Measurements from ENCODE around the gene PLA2G1B. TPM values are rescaled to one million over a fixed set of nuclear protein-coding genes. Genes with fewer than 3 reads are reported as not detected.
A peak's percentile ranks its signal among the peaks of the same experiment; 100 is the strongest.

Gene PLA2G1B
- total and polyA plus RNA-seq, 3 experiments from 2014 or later = not detected

DNA sequence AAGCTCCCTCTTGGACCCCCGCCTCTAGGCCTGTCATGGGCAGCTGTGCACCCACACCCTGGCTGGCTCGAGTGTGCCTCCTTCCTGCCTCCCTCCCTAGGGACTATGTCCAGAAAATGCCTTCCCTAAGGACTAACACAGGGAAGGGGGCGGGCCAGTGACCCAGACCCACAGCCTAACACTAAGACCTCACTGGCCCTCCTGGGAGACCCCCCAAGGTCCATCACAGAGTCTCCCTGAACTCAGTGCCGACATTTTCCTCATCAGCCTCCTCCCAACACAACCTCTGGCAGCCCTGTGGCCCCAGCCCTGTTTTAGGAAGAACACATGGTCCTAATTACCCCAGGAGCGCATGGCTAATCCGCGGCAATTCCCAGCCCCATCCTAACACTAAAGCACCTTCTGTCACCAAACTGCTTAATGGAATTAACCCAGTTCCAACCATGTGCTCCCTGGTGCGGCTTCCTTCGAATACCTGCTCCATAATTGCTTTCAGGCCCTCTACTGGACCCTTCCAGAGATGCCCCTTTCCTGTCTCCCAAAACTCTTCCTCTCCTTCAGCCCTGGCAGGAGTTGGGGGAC is 35.8 kb upstream of the PLA2G1B start:
- Mint-ChIP-seq H3K4me3 (no peak overlapping the region), H3K36me3 (no peaks in the 10 kb centered on the region), H3K27ac (peak overlapping the region in 1 of 8 donors; percentile 27), H3K4me1 (peaks cover 0 to 17% (median 11%) of the 10 kb centered on the region in 3 donors), H3K27me3 (peaks cover 56 to 79% of the 10 kb centered on the region in 2 donors), H3K9me3 (no peaks in the 10 kb centered on the region)
- Histone ChIP-seq H3K36me3 (ENCODE audit: insufficient read depth, low read length) (no peaks in the 10 kb centered on the region), H3K27ac (ENCODE audit: low read depth, low read length) (no peak overlapping the region), H3K4me1 (ENCODE audit: insufficient read depth, low read length) (no peaks in the 10 kb centered on the region), H3K4me3 (ENCODE audit: low read length) (no peak overlapping the region), H3K9me3 (ENCODE audit: low read length) (no peaks in the 10 kb centered on the region), H3K27me3 (ENCODE audit: insufficient read depth, low read length, poor library complexity, severe bottlenecking) (peaks cover 25% of the 10 kb centered on the region)
- ChIA-PET POLR2A (no interaction called here), CTCF (no interaction called here)
- no peak for DNase-seq

DNA sequence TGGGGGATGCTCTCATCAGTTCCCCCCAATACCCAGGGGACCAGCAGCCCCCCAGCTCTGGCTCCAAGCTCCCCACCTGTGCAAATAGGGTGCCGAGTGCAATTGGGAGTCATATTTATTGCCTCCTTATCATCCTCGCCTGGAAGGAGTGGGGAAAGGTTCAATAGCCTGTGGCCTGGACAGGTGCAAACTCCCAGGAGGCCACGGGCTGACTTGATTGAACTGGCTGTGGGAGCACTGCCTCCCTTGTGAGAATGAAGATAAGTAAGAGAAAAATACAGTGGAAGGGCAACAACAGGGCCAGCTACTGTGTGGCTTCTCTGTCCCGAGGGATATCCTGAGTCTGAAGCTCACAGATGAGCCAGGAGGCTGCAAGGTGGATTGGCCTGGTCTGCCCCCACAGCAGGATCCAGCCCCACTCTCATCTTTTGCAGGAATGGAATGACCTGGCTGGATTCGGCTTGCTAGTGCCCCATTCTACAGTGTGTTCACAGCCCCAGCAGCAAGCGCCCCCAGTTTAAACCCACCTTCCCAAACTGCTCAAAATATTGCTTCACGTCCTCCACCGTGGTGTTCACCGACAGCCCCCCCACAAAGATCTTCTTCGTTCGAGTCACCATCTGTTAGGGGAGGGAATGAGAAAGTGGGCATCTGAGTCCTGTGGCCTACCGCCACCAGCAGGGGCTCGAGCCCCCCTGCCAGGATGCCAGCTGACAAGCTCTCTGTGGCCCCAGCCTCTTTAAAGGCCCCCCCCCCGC is 35.1 kb upstream of the PLA2G1B start:
- ChIA-PET CTCF (no interaction called here), POLR2A (interaction anchor here (0.6 kb wide), 1 partner anchor 166 kb away, joined by 4 read pairs; the partner anchor contains the start of gene COQ5)
- Mint-ChIP-seq H3K27me3 (peaks cover 54 to 83% of the 10 kb centered on the region in 2 donors), H3K4me3 (no peak overlapping the region), H3K4me1 (peaks cover 0 to 14% (median 10%) of the 10 kb centered on the region in 3 donors), H3K36me3 (no peaks in the 10 kb centered on the region), H3K9me3 (no peaks in the 10 kb centered on the region), H3K27ac (no peak overlapping the region)
- Histone ChIP-seq H3K36me3 (ENCODE audit: insufficient read depth, low read length) (no peaks in the 10 kb centered on the region), H3K4me1 (ENCODE audit: insufficient read depth, low read length) (no peaks in the 10 kb centered on the region), H3K4me3 (ENCODE audit: low read length) (no peak overlapping the region), H3K27ac (ENCODE audit: low read depth, low read length) (no peak overlapping the region), H3K9me3 (ENCODE audit: low read length) (no peaks in the 10 kb centered on the region), H3K27me3 (ENCODE audit: insufficient read depth, low read length, poor library complexity, severe bottlenecking) (peaks cover 23% of the 10 kb centered on the region)
- no peak for DNase-seq

DNA sequence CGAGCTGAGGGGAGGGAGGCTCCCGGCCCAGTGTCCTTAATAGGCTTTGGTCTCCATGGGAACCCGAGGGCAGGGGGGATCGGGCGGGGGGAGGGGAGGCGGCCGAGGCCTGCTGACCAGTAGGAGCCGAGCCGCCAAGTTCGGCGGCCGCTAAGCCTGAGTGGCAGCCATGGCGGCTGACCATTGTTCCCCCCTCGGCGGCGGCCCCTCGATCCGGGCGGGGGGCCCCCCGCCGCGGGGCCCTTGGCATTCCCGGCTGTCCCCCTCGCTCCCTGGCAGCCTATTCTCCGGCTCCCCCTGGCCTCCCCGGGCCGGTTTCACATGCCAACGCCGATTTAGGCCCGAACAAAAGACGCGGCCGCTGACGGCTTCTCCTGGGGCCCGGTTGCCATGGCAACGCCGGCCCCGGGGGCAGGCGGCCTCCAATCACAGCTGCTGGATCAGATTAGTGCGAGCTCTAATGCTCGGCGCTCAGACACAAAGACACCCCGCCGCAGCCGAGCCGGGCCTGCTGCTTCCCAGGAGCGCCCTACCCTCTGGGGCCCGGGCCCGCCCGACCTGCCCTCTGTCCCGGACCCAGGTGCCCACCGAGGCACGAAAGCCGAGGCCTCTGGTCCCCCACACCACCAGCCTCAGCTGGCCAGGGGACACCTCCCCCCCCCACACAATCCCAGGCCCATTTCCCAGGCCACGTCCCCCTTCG is 34.1 kb upstream of the PLA2G1B start:
- Mint-ChIP-seq H3K27ac (no peak overlapping the region), H3K9me3 (no peaks in the 10 kb centered on the region), H3K4me3 (peak overlapping the region in 1 of 7 donors; percentile 67), H3K27me3 (peaks cover 45 to 83% of the 10 kb centered on the region in 2 donors), H3K4me1 (peaks cover 0 to 4% (median 2%) of the 10 kb centered on the region in 3 donors), H3K36me3 (no peaks in the 10 kb centered on the region)
- peak in 1 of 5 donors; percentile 15 for DNase-seq
- peaks cover 14% of the 10 kb centered on the region for H3K27me3 ChIP-seq (ENCODE audit: insufficient read depth, low read length, poor library complexity, severe bottlenecking)
- H3K36me3 ChIP-seq (ENCODE audit: insufficient read depth, low read length) = no peaks in the 10 kb centered on the region
- no peak overlapping the region for H3K27ac ChIP-seq (ENCODE audit: low read depth, low read length)
- ChIA-PET POLR2A (no interaction called here), CTCF (interaction anchor here (0.9 kb wide), 1 partner anchor 105 kb away, joined by 3 read pairs; no protein-coding TSS in a partner anchor)
- no peaks in the 10 kb centered on the region for H3K9me3 ChIP-seq (ENCODE audit: low read length)
- no peak overlapping the region for H3K4me3 ChIP-seq (ENCODE audit: low read length)
- no peaks in the 10 kb centered on the region for H3K4me1 ChIP-seq (ENCODE audit: insufficient read depth, low read length)

GRCh38 chr12:120359128-120359527 is 31.5 kb upstream of the PLA2G1B start:
- no peaks in the 10 kb centered on the region for H3K36me3 ChIP-seq (ENCODE audit: insufficient read depth, low read length)
- no peak overlapping the region for H3K27ac Mint-ChIP-seq
- H3K4me3 ChIP-seq (ENCODE audit: low read length) = no peak overlapping the region
- no peak overlapping the region for H3K27ac ChIP-seq (ENCODE audit: low read depth, low read length)
- peaks cover 0 to 4% (median 2%) of the 10 kb centered on the region in 3 donors for H3K4me1 Mint-ChIP-seq
- POLR2A ChIA-PET = no interaction called here
- peaks cover 26 to 65% of the 10 kb centered on the region in 2 donors for H3K27me3 Mint-ChIP-seq
- no peak for DNase-seq
- CTCF ChIA-PET = interaction anchor here (0.6 kb wide), 1 partner anchor 65 kb away, joined by 5 read pairs; no protein-coding TSS in a partner anchor
- no peaks in the 10 kb centered on the region for H3K4me1 ChIP-seq (ENCODE audit: insufficient read depth, low read length)
- H3K9me3 ChIP-seq (ENCODE audit: low read length) = no peaks in the 10 kb centered on the region
- H3K9me3 Mint-ChIP-seq = no peaks in the 10 kb centered on the region
- H3K4me3 Mint-ChIP-seq = no peak overlapping the region
- peaks cover 8% of the 10 kb centered on the region for H3K27me3 ChIP-seq (ENCODE audit: insufficient read depth, low read length, poor library complexity, severe bottlenecking)
- no peaks in the 10 kb centered on the region for H3K36me3 Mint-ChIP-seq

GRCh38 chr12:120358412-120359100 is 31.0 kb upstream of the PLA2G1B start:
- Histone ChIP-seq H3K27me3 (ENCODE audit: insufficient read depth, low read length, poor library complexity, severe bottlenecking) (peaks cover 8% of the 10 kb centered on the region), H3K4me1 (ENCODE audit: insufficient read depth, low read length) (no peaks in the 10 kb centered on the region), H3K36me3 (ENCODE audit: insufficient read depth, low read length) (no peaks in the 10 kb centered on the region), H3K4me3 (ENCODE audit: low read length) (no peak overlapping the region), H3K27ac (ENCODE audit: low read depth, low read length) (no peak overlapping the region), H3K9me3 (ENCODE audit: low read length) (no peaks in the 10 kb centered on the region)
- H3K27me3 Mint-ChIP-seq = peaks cover 22 to 63% of the 10 kb centered on the region in 2 donors
- no peak overlapping the region for H3K27ac Mint-ChIP-seq
- no peak overlapping the region for H3K4me3 Mint-ChIP-seq
- POLR2A ChIA-PET = no interaction called here
- no peaks in the 10 kb centered on the region for H3K36me3 Mint-ChIP-seq
- DNase-seq = no peak
- H3K4me1 Mint-ChIP-seq = peaks cover 0 to 4% (median 2%) of the 10 kb centered on the region in 3 donors
- CTCF ChIA-PET = interaction anchor here (0.6 kb wide), 1 partner anchor 65 kb away, joined by 5 read pairs; no protein-coding TSS in a partner anchor
- H3K9me3 Mint-ChIP-seq = no peaks in the 10 kb centered on the region

GRCh38 chr12:120357104-120357503 is 29.5 kb upstream of the PLA2G1B start:
- Mint-ChIP-seq H3K27ac (no peak overlapping the region), H3K9me3 (no peaks in the 10 kb centered on the region), H3K4me3 (no peak overlapping the region), H3K4me1 (peaks cover 0 to 1% (median 0%) of the 10 kb centered on the region in 3 donors), H3K36me3 (no peaks in the 10 kb centered on the region), H3K27me3 (peaks cover 16 to 49% of the 10 kb centered on the region in 2 donors)
- H3K36me3 ChIP-seq (ENCODE audit: insufficient read depth, low read length) = no peaks in the 10 kb centered on the region
- no peaks in the 10 kb centered on the region for H3K9me3 ChIP-seq (ENCODE audit: low read length)
- H3K4me1 ChIP-seq (ENCODE audit: insufficient read depth, low read length) = no peaks in the 10 kb centered on the region
- ChIA-PET CTCF (interaction anchor here (0.7 to 1.7 kb wide), 9 partner anchors 10 to 291 kb away, joined by 3 to 9 read pairs (median 4); partner anchors contain the start of genes DYNLL1 and SIRT4), POLR2A (no interaction called here)
- no peak overlapping the region for H3K27ac ChIP-seq (ENCODE audit: low read depth, low read length)
- no peak overlapping the region for H3K4me3 ChIP-seq (ENCODE audit: low read length)
- no peak for DNase-seq
- peaks cover 2% of the 10 kb centered on the region for H3K27me3 ChIP-seq (ENCODE audit: insufficient read depth, low read length, poor library complexity, severe bottlenecking)

GRCh38 chr12:120356567-120357030 is 29.0 kb upstream of the PLA2G1B start:
- Histone ChIP-seq H3K9me3 (ENCODE audit: low read length) (no peaks in the 10 kb centered on the region), H3K27me3 (ENCODE audit: insufficient read depth, low read length, poor library complexity, severe bottlenecking) (no peaks in the 10 kb centered on the region), H3K4me3 (ENCODE audit: low read length) (no peak overlapping the region), H3K4me1 (ENCODE audit: insufficient read depth, low read length) (no peaks in the 10 kb centered on the region), H3K36me3 (ENCODE audit: insufficient read depth, low read length) (no peaks in the 10 kb centered on the region), H3K27ac (ENCODE audit: low read depth, low read length) (no peak overlapping the region)
- Mint-ChIP-seq H3K4me1 (no peaks in the 10 kb centered on the region), H3K36me3 (no peaks in the 10 kb centered on the region), H3K27ac (no peak overlapping the region), H3K9me3 (no peaks in the 10 kb centered on the region), H3K27me3 (peaks cover 15 to 47% of the 10 kb centered on the region in 2 donors), H3K4me3 (no peak overlapping the region)
- DNase-seq = peak; percentile 57 to 79 (median 63)
- CTCF ChIA-PET = interaction anchor here (0.7 to 1.7 kb wide), 9 partner anchors 11 to 292 kb away, joined by 3 to 9 read pairs (median 4); partner anchors contain the start of genes DYNLL1 and SIRT4
- POLR2A ChIA-PET = no interaction called here

All from CD8-positive, alpha-beta memory T cell (primary cell).